ENCODE results near the gene DACT1.

The DACT1 gene

GRCh38 chr14:58607952-58608317 is 29.8 kb upstream of the DACT1 start:
- 80 to 100% methylated on average over 2 to 3 of the region's 3 CpGs for WGBS, 2 experiments
- no peaks in the 10 kb centered on the region for H3K36me3 ChIP-seq (ENCODE audit: control insufficient read depth, insufficient read depth, low read length)
- H3K4me3 ChIP-seq (ENCODE audit: insufficient read depth, low read depth, low read length): no peak overlapping the region
- no peak overlapping the region for H3K27ac ChIP-seq (ENCODE audit: insufficient read depth, low read depth, low read length, poor library complexity, severe bottlenecking)
- no peaks in the 10 kb centered on the region for H3K9me3 ChIP-seq (ENCODE audit: control insufficient read depth, low read length)
- no peaks in the 10 kb centered on the region for H3K27me3 ChIP-seq (ENCODE audit: control insufficient read depth, insufficient read depth, low read length, poor library complexity, severe bottlenecking)
- peaks cover 15% of the 10 kb centered on the region for H3K4me1 ChIP-seq (ENCODE audit: control insufficient read depth, insufficient read depth, low read length)

GRCh38 chr14:58617619-58618018 is 20.1 kb upstream of the DACT1 start:
- Histone ChIP-seq H3K27ac (ENCODE audit: insufficient read depth, low read depth, low read length, poor library complexity, severe bottlenecking) (no peak overlapping the region), H3K9me3 (ENCODE audit: control insufficient read depth, low read length) (no peaks in the 10 kb centered on the region), H3K36me3 (ENCODE audit: control insufficient read depth, insufficient read depth, low read length) (no peaks in the 10 kb centered on the region), H3K4me1 (ENCODE audit: control insufficient read depth, insufficient read depth, low read length) (no peaks in the 10 kb centered on the region), H3K27me3 (ENCODE audit: control insufficient read depth, insufficient read depth, low read length, poor library complexity, severe bottlenecking) (no peaks in the 10 kb centered on the region), H3K4me3 (ENCODE audit: insufficient read depth, low read depth, low read length) (no peak overlapping the region)
- 83 to 100% methylated on average over 1 of the region's 1 CpG for WGBS, 2 experiments

GRCh38 chr14:58620011-58620410 is 17.8 kb upstream of the DACT1 start:
- Histone ChIP-seq H3K27ac (ENCODE audit: insufficient read depth, low read depth, low read length, poor library complexity, severe bottlenecking) (no peak overlapping the region), H3K27me3 (ENCODE audit: control insufficient read depth, insufficient read depth, low read length, poor library complexity, severe bottlenecking) (no peaks in the 10 kb centered on the region), H3K9me3 (ENCODE audit: control insufficient read depth, low read length) (no peaks in the 10 kb centered on the region), H3K36me3 (ENCODE audit: control insufficient read depth, insufficient read depth, low read length) (no peaks in the 10 kb centered on the region), H3K4me3 (ENCODE audit: insufficient read depth, low read depth, low read length) (no peak overlapping the region), H3K4me1 (ENCODE audit: control insufficient read depth, insufficient read depth, low read length) (no peaks in the 10 kb centered on the region)
- WGBS, 2 experiments: 38 to 49% methylated on average over 2 of the region's 2 CpGs

GRCh38 chr14:58625438-58625837 is 12.3 kb upstream of the DACT1 start:
- Histone ChIP-seq H3K27me3 (ENCODE audit: control insufficient read depth, insufficient read depth, low read length, poor library complexity, severe bottlenecking) (no peaks in the 10 kb centered on the region), H3K4me3 (ENCODE audit: insufficient read depth, low read depth, low read length) (no peak overlapping the region), H3K27ac (ENCODE audit: insufficient read depth, low read depth, low read length, poor library complexity, severe bottlenecking) (no peak overlapping the region), H3K4me1 (ENCODE audit: control insufficient read depth, insufficient read depth, low read length) (peaks cover 17% of the 10 kb centered on the region), H3K36me3 (ENCODE audit: control insufficient read depth, insufficient read depth, low read length) (no peaks in the 10 kb centered on the region), H3K9me3 (ENCODE audit: control insufficient read depth, low read length) (no peaks in the 10 kb centered on the region)
- 9 to 21% methylated on average over 1 of the region's 1 CpG for WGBS, 2 experiments

- Histone ChIP-seq H3K27ac (ENCODE audit: insufficient read depth, low read depth, low read length, poor library complexity, severe bottlenecking) (no peak overlapping the region), H3K4me3 (ENCODE audit: insufficient read depth, low read depth, low read length) (no peak overlapping the region), H3K36me3 (ENCODE audit: control insufficient read depth, insufficient read depth, low read length) (no peaks in the 10 kb centered on the region), H3K27me3 (ENCODE audit: control insufficient read depth, insufficient read depth, low read length, poor library complexity, severe bottlenecking) (no peaks in the 10 kb centered on the region), H3K9me3 (ENCODE audit: control insufficient read depth, low read length) (no peaks in the 10 kb centered on the region), H3K4me1 (ENCODE audit: control insufficient read depth, insufficient read depth, low read length) (peaks cover 21% of the 10 kb centered on the region)
- WGBS, 2 experiments: 38 to 46% methylated on average over 3 of the region's 3 CpGs
These were observed 11.3 kb upstream of the DACT1 start for GRCh38 chr14:58626431-58626831.

GRCh38 chr14:58628406-58628805 is 9.4 kb upstream of the DACT1 start:
- 4 to 6% methylated on average over 6 of the region's 6 CpGs for WGBS, 2 experiments
- H3K27me3 ChIP-seq (ENCODE audit: control insufficient read depth, insufficient read depth, low read length, poor library complexity, severe bottlenecking): peaks cover 6% of the 10 kb centered on the region
- no peak overlapping the region for H3K4me3 ChIP-seq (ENCODE audit: insufficient read depth, low read depth, low read length)
- no peaks in the 10 kb centered on the region for H3K36me3 ChIP-seq (ENCODE audit: control insufficient read depth, insufficient read depth, low read length)
- peaks cover 29% of the 10 kb centered on the region for H3K4me1 ChIP-seq (ENCODE audit: control insufficient read depth, insufficient read depth, low read length)
- no peak overlapping the region for H3K27ac ChIP-seq (ENCODE audit: insufficient read depth, low read depth, low read length, poor library complexity, severe bottlenecking)
- H3K9me3 ChIP-seq (ENCODE audit: control insufficient read depth, low read length): no peaks in the 10 kb centered on the region

- Histone ChIP-seq H3K36me3 (ENCODE audit: control insufficient read depth, insufficient read depth, low read length) (no peaks in the 10 kb centered on the region), H3K27me3 (ENCODE audit: control insufficient read depth, insufficient read depth, low read length, poor library complexity, severe bottlenecking) (peaks cover 6% of the 10 kb centered on the region), H3K9me3 (ENCODE audit: control insufficient read depth, low read length) (no peaks in the 10 kb centered on the region), H3K4me3 (ENCODE audit: insufficient read depth, low read depth, low read length) (no peak overlapping the region), H3K27ac (ENCODE audit: insufficient read depth, low read depth, low read length, poor library complexity, severe bottlenecking) (no peak overlapping the region), H3K4me1 (ENCODE audit: control insufficient read depth, insufficient read depth, low read length) (peaks cover 33% of the 10 kb centered on the region)
- WGBS, 2 experiments: 7 to 10% methylated on average over 1 of the region's 1 CpG
These were observed 8.5 kb upstream of the DACT1 start for GRCh38 chr14:58629281-58629680.

GRCh38 chr14:58631732-58632131 is 6.0 kb upstream of the DACT1 start:
- no peaks in the 10 kb centered on the region for H3K36me3 ChIP-seq (ENCODE audit: control insufficient read depth, insufficient read depth, low read length)
- peaks cover 45% of the 10 kb centered on the region for H3K4me1 ChIP-seq (ENCODE audit: control insufficient read depth, insufficient read depth, low read length)
- H3K4me3 ChIP-seq (ENCODE audit: insufficient read depth, low read depth, low read length): no peak overlapping the region
- 7 to 8% methylated on average over 18 of the region's 18 CpGs for WGBS, 2 experiments
- H3K27ac ChIP-seq (ENCODE audit: insufficient read depth, low read depth, low read length, poor library complexity, severe bottlenecking): peak overlapping the region; percentile 3
- H3K27me3 ChIP-seq (ENCODE audit: control insufficient read depth, insufficient read depth, low read length, poor library complexity, severe bottlenecking): peaks cover 7% of the 10 kb centered on the region
- H3K9me3 ChIP-seq (ENCODE audit: control insufficient read depth, low read length): no peaks in the 10 kb centered on the region

GRCh38 chr14:58633831-58634230 is 3.9 kb upstream of the DACT1 start:
- Histone ChIP-seq H3K27ac (ENCODE audit: insufficient read depth, low read depth, low read length, poor library complexity, severe bottlenecking) (no peak overlapping the region), H3K4me3 (ENCODE audit: insufficient read depth, low read depth, low read length) (no peak overlapping the region), H3K27me3 (ENCODE audit: control insufficient read depth, insufficient read depth, low read length, poor library complexity, severe bottlenecking) (peaks cover 24% of the 10 kb centered on the region), H3K36me3 (ENCODE audit: control insufficient read depth, insufficient read depth, low read length) (no peaks in the 10 kb centered on the region), H3K4me1 (ENCODE audit: control insufficient read depth, insufficient read depth, low read length) (peaks cover 34% of the 10 kb centered on the region), H3K9me3 (ENCODE audit: control insufficient read depth, low read length) (no peaks in the 10 kb centered on the region)
- 48% methylated on average over 3 of the region's 3 CpGs for WGBS, 2 experiments

GRCh38 chr14:58634406-58635090 is 3.2 kb upstream of the DACT1 start:
- no peak overlapping the region for H3K4me3 ChIP-seq (ENCODE audit: insufficient read depth, low read depth, low read length)
- H3K36me3 ChIP-seq (ENCODE audit: control insufficient read depth, insufficient read depth, low read length): no peaks in the 10 kb centered on the region
- no peak overlapping the region for H3K27ac ChIP-seq (ENCODE audit: insufficient read depth, low read depth, low read length, poor library complexity, severe bottlenecking)
- peaks cover 29% of the 10 kb centered on the region for H3K4me1 ChIP-seq (ENCODE audit: control insufficient read depth, insufficient read depth, low read length)
- no peaks in the 10 kb centered on the region for H3K9me3 ChIP-seq (ENCODE audit: control insufficient read depth, low read length)
- peaks cover 31% of the 10 kb centered on the region for H3K27me3 ChIP-seq (ENCODE audit: control insufficient read depth, insufficient read depth, low read length, poor library complexity, severe bottlenecking)
- 51 to 56% methylated on average over 5 of the region's 5 CpGs for WGBS, 2 experiments

Measured in ectodermal cell (in vitro differentiated cells).